ENCODE data around the gene SNX11. TPM values are rescaled to one million over a fixed set of nuclear protein-coding genes. Genes with fewer than 3 reads are reported as not detected.

The SNX11 gene
- total and polyA plus RNA-seq, 9 of the 15 experiments (the other 6 are each of a cell fraction or from before 2014, with no cell fraction given) = 12.4 to 24.0 (median 16.8) TPM

GRCh38 chr17:48139944-48140343, 32.4 kb downstream of the SNX11 start (continued):
- no peak for TF ChIP-seq HNRNPLL (IDR thresholded peaks at IDR 0.05; ENCODE audit: low read depth, low read length, poor library complexity, severe bottlenecking)
- TF ChIP-seq RBM15 (IDR thresholded peaks at IDR 0.05; ENCODE audit: insufficient read depth, low read length) = no peak
- TF ChIP-seq JUND (IDR thresholded peaks at IDR 0.05; ENCODE audit: borderline replicate concordance, low read depth, low read length) = no peak
- TF ChIP-seq JUND (tag; IDR thresholded peaks at IDR 0.05; ENCODE audit: borderline replicate concordance, low read depth, low read length) = 0 out of 3 replicates have a peak, but pooled peaks have one; percentile 30
- no peak for TF ChIP-seq MXI1 (IDR thresholded peaks at IDR 0.05; ENCODE audit: low read depth, low read length)
- no peak for TF ChIP-seq ZNF239 (CRISPR knock-in tag; IDR thresholded peaks at IDR 0.05)
- no peak for TF ChIP-seq PURB (CRISPR knock-in tag; IDR thresholded peaks at IDR 0.05; ENCODE audit: low read depth)
- TF ChIP-seq HES1 (IDR thresholded peaks at IDR 0.05; ENCODE audit: low read depth) = no peak
- no peak for TF ChIP-seq STAG1 (CRISPR knock-in tag; IDR thresholded peaks at IDR 0.05; ENCODE audit: borderline replicate concordance)
- TF ChIP-seq MTA2 (IDR thresholded peaks at IDR 0.05; ENCODE audit: low read depth) = no peak
- no peak for TF ChIP-seq ELF1 (tag; IDR thresholded peaks at IDR 0.05)
- no peak for TF ChIP-seq SIRT6 (IDR thresholded peaks at IDR 0.05; ENCODE audit: low read depth, low read length)
- no peak for TF ChIP-seq MCM2 (IDR thresholded peaks at IDR 0.05; ENCODE audit: low read depth)

Data from K562 (cell line).